NK-92 (cell line): ENCODE measurements around the gene GLT6D1.
"Not testable (repeated sequence)": the region's sequence is repeated elsewhere in the genome, so short reads cannot be mapped to it uniquely, and the experiment has no call there.

Experiments
- DNase-seq: peaks from one replicate; lab custom pipeline; 2025; ENCODE audit not compliant: unreplicated experiment; lab: John Stamatoyannopoulos, UW

GLT6D1 gene, protein sequence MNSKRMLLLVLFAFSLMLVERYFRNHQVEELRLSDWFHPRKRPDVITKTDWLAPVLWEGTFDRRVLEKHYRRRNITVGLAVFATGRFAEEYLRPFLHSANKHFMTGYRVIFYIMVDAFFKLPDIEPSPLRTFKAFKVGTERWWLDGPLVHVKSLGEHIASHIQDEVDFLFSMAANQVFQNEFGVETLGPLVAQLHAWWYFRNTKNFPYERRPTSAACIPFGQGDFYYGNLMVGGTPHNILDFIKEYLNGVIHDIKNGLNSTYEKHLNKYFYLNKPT

DNA sequence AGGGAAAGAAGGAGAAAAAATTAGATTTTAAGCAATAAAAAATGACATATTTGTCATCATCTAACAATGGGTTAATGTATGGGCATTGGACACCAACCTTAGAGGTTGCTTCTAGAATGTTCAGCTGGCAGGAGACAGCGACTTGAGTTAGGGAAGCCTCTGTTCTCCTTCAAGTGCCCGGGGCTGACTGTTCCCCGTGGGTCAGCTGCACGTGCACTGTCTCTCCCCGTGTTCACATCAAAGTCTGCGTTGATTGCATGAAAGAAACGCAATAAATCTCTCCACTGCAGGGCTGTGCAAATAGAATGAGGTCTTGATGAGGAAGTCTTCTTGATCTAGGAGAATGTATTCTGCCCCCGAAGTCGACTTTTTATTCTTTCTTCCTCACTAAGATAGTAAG lies at the start of gene GLT6D1:
Gene GLT6D1, minus strand, starts transcription at position 345 of the 400 bp plus-strand sequence. CDS start 353 bp downstream, outside the sequence.
- no peak for DNase-seq

DNA sequence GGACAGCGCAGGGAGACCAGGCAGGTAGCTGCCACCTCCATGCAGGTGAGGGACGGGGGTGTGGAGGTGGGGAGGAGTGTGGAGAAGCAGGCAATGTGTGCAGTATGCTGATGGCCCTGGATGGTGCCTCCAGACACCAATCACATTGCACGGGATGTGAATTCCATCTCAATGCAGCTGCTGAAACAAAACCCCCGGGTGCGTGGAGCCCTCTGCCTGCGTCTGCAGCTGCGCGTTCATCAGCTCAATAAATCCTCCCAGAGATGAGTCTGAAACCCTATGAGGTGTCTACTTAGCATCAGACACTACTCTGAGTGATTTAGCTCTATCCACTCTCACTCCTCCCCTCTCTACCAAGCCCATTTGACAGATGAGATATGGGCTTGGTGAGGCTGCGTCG lies 49.7 kb upstream of the GLT6D1 start:
- no peak for DNase-seq

DNA sequence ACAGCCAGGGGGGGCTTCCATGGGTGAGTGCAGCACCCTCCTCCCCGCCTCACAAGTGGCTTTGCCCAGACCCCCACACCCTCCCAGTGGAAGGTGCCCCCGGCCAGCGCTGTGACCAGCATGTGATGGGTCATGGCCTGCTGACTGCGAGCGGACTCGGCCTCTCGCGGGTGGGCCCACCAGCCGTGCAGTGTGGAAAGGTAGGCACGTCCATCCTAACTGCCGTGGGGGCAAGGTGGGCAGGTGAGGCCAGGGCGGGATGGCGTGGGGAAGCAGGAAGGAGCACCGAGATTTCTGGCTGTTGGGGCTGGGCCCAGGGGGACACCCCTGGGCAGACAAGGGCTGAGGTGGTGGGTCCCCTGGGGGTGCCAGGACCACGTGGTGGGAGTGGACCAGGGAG lies 47.9 kb upstream of the GLT6D1 start:
- DNase-seq: no peak

DNA sequence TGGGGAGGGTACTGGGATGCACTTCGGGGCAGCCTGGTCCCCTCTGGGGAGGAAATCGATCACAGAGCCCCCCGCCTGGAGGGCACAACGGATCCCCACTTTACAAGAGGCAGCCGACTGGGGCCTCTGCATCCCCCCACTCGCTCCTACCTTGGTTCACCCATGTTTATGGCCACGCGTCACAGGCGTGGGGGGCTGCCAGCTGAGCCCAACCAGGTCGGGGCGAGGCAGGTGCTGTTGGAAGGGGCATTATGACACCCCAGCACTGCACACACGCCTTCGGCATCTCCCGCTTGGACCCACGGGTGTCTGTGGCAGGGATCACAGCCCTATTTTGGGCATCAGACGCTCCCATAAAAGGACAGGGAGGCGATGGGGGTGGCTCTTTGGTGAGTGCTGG lies 45.4 kb upstream of the GLT6D1 start:
- DNase-seq: no peak

DNA sequence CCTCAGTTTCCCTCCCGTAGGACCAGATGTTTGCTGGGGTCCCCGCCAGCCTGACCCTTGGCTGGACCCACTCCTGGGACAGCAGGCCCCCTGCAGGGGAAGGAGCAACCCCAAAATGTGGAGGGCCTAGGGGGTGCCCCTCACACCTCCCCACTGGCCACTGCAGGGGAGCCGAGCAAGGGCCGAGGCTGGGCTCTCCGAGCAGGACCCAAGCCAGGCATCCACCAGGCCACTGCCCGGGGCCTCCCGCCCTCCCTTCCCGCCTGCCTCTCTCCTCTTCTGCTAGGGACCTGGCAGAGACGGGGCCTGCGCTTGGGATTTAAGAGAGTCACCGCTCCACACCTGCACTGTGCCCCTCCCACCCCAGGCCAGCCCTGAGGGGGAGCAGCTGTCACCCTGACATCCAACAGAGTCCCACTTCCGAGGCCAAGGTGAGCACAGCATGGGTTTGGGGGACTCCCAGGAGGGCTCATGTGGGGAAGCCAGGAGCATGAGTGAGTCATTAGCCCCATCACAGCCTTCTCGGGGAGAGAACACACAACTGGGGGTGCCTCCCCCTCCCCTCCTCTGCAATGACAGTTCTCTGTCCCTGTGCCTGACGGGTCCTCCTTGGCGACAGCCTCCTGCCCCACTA lies 44.2 kb upstream of the GLT6D1 start:
- DNase-seq: no peak

DNA sequence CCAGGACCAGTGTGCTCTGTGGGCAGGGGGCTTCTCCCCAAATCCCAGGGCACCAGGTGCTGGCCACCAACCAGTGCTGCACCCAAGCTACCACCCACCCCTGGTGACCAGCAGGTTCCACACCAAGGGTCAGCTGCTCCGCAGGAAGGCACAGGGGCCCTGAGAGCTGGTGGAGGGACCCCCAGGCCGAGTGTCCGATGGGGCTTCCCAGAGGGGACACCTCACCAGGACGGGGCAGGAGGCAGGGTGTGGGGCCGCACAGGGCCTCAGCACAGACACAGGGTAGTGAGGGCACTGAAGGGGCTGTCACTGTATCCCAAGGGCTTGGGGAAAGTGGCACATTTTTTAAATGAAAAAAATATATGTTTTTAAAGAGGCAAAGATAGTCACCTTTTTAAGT lies 41.8 kb upstream of the GLT6D1 start:
- no peak for DNase-seq

DNA sequence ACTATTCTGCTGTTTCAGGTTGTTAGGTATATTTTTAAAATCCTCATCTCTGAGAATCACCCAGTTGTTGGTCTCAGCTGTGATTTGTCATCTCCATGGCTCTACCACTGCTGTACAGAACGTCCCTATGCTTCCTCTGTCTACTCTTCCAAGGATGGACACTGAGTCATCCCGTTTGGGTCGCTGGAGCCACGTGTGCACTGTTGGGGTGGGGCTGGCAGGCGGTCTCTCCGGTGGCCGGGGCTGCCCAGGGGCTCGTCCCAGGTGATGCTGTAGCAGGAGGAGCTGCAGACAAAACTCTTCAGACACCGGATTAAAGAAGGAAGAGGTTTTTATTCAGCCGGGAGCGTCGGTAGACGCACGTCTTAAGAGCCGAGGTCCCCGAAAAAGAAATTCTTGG lies 40.7 kb upstream of the GLT6D1 start:
- no peak for DNase-seq

DNA sequence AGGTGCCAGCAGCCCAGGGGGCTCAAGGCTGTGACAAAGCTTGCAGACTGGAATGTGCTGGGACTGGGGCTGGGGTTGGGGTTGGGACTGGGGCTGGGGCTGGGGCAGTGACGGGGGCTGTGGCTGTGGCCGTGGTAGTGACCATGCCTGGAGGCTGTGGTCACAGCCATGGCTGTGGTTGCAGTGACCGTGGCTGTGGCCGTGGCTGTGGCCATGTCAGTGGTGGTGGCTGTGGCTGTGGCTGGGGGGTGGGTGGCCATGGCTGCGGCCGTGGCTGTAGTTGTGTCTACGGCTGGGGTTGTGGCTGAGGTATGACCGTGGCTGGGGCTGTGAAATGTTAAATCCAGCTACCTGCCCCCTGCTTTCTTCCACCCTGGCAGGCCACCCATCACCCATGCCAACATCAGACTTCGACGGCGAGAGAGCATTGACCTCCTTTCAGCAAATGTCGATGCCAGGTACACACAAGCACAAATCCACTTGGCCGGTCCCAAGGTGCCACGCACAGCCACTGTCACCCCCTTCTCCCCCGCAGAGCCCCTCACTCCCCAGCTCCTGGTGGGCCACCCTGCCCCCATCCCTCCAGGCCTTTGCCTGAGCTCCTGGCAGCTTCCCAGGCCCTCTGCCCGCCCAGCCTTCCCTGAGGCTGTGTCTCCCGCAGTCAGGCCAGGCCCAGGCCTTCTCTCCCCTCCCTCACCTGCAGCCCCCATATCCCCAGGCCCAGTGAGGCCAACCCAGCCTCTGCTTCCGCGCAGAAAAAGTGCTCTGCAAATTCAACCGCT lies 39.1 kb upstream of the GLT6D1 start:
- no peak for DNase-seq

DNA sequence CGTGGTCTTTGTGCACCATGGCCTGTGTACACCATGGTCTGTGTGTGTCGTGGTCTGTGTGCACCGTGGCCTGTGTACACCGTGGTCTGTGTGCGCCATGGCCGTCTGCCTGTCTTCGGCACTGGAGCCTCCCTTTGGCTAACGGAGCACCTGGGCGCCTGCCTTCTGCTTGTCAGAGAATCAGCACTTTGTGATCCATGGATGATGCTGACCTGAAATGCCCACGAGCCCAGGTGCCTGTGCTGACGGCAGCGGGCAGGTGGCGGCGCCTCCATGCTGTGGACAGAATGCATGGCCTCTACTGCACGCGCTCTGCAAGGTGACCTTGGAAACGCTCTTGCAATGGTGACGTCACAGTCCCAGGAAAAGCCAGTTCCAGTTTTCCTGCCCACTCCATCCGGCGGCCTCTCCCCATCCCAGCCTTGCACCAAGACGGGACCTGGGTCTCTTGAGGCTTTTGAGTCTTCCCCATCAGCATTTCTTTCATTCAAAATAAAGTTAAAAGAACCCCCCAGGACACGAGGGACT lies 38.4 kb upstream of the GLT6D1 start:
- no peak for DNase-seq

DNA sequence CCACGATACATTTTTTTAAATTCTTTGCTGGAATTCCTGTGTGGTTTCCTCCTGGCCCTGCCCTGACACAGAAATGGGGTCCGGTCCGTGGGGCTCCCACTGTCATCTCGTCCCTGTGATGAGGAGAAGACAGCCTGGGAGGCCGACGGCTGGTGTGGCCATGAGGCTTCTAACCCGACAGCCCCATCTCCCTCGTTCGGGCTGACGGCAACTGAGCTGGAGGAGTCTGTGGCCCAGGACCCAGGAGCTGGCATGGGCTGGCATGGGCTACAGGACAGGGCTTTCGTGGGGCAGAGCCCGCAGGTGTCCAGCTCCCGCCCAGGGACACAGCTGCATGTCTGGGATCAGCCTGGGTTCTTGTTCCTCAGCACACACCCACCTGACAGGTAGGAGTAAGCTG lies 37.6 kb upstream of the GLT6D1 start:
- no peak for DNase-seq

DNA sequence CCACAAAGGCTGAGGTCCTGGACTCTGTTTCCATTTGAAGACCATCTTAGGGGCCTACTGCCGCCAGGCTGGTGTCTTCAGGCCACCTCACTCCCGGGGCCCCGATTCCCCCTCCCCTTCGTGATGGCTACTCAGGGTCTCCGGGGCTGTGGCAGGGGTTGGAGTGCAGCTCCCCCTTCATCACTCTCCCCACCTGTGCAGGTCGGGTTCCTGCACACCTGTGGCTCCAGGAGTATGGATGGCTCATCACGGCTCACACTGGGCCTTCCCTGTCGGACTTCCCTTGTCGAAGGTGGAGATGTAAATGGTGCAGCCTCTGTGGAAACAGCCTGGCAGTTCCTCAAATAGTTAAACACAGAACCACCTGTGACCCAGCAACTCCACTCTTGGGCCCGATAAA lies 35.6 kb upstream of the GLT6D1 start:
- no peak for DNase-seq

DNA sequence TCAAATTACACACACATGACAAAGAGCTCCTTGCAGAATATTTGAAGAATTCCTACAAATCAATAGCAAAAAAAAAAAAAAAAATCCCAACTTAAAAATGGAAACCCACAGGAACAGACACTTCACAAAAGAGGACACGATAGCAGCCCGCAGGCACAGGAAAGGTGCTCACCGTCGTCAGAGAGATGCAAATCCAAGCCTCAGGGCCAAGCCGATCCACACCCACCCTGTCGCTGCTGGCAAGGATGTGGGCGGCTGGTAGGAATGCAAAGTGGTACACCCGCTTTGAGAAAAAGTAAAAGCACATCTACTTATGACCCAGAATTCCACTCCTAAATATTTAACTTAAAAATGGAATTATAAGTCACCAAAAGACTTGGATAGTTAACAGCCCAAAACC lies 34.6 kb upstream of the GLT6D1 start:
- DNase-seq: no peak

DNA sequence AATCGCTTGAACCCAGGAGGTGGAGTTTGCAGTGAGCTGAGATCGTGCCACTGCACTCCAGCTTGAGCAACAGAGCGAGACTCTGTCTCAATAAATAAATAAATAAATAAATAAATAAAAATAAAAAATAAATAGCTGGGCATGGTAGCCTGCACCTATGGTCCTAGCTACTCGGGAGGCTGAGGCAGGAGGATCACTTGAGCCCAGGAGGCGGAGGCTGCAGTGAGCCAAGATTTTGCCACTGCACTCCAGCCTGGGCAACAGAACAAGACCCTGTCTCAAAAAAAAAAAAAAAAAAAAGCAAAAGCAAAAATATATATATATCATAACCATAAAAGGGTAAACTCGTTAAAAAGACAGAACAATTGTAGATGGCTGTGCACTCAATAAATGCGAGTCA lies 33.4 kb upstream of the GLT6D1 start:
- not testable (repeated sequence) for DNase-seq

DNA sequence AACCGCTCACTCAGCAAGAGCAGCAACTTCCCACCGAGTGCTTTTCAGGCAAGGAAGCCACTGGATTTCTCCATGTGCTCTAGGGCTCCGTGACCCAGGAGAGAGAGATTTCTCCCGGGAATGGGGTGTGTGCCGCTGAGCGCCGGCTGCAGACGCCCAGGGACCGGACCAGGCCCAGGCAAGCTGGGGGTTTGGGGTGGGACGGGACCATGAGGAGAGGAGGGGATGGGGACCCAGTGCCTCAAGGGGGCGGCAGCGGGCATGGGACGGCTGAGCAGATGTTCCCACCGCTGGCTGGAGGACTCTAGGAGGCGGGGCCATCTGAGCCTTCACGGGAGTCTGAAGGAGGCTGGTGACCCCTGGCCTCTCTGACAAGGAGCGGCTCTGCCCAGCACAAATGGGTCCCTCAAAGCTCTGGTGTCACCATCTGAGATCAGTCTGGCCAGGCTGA lies 32.3 kb upstream of the GLT6D1 start:
- no peak for DNase-seq

DNA sequence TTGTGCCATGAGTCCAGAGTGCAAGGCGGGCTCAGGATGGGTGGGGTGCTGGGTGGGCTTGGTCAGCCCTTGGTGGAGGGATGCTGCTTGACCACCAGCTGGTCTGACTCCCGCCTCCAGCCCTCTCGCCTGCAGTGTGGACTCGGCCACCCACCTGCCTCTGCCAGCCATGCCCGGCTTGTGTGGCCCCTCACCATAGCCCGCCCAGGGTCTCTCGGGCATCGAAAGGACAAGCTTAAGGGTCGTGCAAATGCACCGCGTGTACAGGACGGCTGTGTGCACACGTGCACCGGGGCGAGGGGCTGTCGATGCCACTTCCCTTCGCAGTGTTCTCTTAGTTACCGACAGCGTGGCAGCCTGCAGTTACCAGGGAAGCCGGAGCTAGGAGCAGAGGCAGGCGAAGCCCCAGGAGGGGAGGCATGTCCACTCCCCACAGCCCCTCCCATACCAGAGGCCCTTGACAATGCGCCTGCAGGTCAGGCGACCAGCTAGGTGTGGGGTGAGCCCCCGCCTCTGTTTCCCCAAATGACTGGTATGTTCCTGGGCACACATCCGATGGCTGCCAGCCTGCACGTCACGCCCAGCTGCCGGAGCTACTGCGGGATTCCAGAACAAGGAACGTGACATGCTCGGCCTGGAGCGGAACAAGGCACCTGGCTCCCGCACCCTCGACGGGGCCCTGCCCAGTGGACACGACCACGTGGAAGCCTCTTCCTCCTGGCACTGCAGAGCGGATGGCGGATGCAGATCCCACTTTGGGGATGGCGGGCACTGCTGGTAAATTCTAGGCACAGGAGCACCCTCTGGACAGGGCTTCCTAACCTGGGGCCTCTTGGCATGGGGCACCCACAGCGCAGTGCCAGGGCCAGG lies 31.6 kb upstream of the GLT6D1 start:
- no peak for DNase-seq

DNA sequence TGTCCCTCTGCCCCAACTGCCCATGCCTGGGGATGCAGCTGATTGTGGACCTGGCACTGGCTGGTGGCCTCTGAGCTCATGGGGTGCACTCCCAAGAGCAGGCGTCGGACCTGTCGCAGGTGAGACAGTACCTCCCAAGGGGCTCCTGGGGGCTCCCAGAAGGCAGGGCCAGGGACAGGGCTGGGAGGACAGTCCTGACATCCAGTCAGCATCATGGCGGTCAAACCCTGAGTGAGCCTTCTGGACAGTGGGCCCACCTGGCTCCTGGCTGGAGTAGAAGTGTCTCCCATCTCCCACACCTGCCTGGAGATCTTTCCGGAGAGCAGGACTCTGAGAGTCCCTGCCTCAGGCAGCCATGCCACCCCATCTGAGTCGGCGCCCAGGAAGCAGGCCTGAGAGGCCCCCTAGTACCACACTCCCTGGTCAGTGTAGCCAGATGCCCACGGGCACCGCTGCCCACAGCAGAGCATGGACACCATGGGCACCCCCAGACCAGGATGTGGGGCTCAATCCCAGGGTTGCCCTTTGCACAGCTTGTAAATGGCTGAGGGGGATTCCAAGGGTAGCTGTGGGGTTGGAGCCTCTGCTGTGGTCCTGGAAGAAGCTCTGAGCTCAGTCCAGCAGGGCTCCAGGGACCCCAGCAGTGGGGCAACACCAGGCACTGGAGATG lies 30.4 kb upstream of the GLT6D1 start:
- no peak for DNase-seq

DNA sequence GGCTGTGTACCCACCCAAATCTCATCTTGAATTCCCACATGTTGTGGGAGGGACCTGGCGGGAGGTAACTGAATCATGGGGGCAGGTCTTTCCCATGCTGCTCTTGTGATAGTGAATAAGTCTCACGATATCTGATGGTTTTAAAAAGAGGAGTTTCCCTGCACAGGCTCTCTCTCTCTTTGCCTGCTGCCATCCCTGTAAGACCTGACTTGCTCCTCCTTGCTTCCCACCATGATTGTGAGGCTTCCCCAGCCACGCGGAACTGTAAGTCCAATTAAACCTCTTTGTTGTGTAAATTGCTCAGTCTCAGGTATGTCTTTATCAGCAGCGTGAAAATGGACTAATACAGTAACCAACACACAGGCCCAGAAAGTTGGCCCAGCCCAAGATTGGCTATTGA lies 29.7 kb upstream of the GLT6D1 start:
- not testable (repeated sequence) for DNase-seq

DNA sequence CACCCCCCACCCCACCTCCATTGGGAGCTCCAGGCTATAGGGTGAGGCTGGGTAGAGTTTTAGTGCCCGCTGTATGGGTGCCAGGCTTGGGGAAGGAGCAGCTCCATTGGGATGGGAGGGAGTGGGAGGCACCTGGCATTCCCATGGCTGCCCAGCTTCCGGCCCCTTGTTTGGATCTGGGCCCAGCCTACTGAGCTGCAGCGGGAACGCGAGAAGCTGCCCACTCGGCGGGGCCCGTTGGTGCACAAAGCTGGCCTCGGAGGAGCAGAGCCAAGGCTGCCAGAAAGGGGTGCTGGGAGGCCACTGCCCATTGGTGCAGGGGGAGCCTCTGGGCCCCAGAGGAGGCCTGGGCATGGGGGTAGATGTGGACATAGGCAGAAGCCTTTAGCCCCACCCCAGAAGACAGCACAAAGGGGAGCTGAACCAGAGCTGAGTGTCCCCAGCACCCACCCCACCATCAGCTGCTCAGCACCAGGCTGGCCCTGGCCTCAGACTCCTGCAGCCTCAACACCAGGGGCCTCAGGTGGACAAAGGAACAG lies 28.2 kb upstream of the GLT6D1 start:
- DNase-seq: no peak

DNA sequence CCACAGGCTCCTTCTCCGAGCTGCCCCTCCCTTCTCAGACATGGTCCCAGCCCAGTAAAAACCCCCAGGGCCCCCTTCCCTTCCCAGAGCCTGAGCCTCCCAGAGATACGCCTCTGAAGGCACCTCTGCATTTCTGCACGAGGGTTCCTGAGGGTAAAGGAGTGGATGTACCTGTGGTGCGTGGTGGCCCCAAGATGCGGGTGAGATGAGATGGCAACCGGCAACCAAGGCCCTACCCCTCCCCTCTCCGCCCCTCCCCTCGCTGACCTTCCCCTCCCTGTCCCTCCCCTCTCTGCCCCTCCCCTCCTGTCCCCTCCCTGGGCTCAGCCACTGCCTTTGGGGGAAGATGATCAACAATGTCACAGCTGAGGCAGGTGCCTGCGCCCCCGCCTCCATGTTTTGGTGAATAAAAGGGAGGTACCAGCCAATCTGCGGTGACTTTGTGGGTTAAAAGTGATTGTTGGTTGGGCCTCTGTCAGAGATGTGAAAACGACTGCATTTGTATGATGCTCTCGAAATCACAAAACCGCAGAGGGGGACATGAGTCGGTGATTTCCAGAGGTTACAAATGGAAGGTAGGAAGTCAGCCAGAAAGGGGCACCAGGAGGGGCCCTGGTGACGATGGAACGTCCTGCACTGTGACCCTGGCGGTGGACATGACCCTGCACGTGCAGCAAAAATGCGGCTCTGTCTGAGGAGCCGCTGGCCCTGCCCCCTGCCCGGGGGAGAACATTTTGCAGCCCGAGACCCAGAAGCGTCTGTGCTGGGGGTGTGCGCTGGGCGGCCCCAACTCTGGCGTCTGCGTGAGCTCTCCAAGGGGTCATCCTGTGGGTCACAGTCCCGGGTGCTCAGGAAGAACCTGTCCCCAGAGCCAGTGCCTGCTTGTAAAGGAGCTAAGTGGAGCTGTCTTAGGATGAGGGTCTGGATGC lies 27.5 kb upstream of the GLT6D1 start:
- DNase-seq: no peak
